HG03103 (cell line): Measurements from ENCODE around the gene ARHGAP26.

Source experiments
- ATAC-seq: cut with Tn5 transposase; IDR thresholded peaks from one replicate; pipeline ENCODE4 v1.9.1; 2021; ENCODE audit warnings: low read depth; ENCODE audit not compliant: unreplicated experiment

The ARHGAP26 gene

GRCh38 chr5:142844866-142845265 lies 74.7 kb downstream of the ARHGAP26 start:
- ATAC-seq, result no peak

- peak; percentile 35 for ATAC-seq
Measured at GRCh38 chr5:142845402-142845921, 75.3 kb downstream of the ARHGAP26 start.

GRCh38 chr5:142845954-142846398 lies 75.8 kb downstream of the ARHGAP26 start:
- ATAC-seq, result peak; percentile 65

DNA sequence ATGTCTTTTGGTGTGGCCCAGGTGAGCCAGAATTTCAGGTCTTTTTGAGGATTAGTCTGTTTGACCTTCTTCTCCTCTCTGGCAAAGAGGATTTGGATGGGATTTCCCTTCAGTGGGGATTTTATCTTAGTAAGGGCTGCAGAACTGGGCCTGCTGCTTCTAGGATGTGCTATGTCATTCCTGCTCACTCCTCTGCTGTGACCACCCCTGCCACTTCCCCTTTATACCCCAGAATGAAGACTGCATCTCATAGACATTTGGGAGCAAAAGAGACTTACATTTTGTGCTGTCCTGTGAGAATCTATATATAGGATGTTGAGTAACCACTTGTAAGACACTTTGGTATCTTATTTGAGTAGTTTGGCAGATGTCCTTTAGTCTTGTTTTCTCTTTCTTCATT lies 76.2 kb downstream of the ARHGAP26 start:
- no peak for ATAC-seq

GRCh38 chr5:142847898-142848790 lies 78.0 kb downstream of the ARHGAP26 start:
- no peak for ATAC-seq

DNA sequence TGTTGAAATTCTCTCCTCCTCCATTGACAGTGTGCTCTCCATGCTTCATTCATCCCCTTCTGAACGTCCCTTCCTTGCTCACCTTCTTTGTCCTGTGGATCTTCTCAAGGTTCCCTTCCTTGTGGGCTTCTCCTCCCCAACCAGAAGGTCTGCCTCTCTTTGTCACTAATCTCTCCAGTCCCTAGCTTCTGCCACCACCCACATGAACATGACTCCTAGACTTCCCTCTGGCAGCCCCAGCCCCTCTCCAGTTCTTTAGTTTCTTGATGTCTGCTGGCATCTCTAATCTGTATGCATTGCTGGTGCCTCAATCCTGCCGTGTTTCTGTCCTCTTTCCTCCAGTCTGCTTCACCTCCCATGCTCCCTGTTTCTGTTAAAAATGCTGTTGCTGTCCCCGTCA lies 79.3 kb downstream of the ARHGAP26 start:
- no peak for ATAC-seq

DNA sequence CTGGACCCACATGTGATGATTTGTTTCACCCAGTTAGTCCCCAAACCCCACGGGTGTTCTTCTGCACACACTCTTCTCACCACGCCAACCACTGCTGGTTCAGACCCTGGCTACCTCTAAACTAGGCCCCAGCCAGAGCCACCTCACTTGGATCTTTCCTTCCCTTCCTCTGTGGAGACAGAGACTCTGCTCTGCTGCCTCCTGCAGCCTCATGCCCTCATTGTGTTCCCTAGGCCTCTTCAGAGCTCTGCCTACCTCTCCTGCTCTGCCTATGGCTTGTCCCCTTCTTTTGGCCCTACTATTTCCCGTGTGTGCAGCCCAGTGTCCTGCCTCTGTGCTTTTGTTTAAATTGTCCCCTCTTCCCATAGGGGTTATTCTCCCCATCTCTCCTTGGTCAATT lies 79.7 kb downstream of the ARHGAP26 start:
- ATAC-seq, result no peak

GRCh38 chr5:142851731-142852130 lies 81.6 kb downstream of the ARHGAP26 start:
- no peak for ATAC-seq

- ATAC-seq, result no peak
Measured at GRCh38 chr5:142852416-142853198, 82.4 kb downstream of the ARHGAP26 start.

DNA sequence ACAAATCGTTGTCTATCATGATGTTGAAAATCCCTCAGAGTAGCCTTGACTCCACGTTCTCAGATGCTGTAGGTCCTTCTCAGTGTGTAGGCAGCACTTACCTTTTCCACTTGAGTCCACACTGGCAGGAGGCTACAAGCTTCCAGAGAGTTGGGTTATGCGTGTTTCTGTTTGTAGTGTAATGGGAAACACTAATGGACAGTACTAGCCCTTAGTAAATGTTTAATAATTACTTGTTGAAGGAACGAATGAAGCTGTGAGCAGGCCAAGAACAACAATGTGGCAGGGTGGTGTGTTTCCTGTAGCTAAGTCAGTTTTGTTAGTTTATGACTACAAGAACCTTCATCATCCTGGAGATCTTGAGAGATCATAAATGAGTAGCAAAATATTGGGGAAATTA lies 83.5 kb downstream of the ARHGAP26 start:
- no peak for ATAC-seq

- ATAC-seq, result no peak
Measured at GRCh38 chr5:142856269-142856782, 86.1 kb downstream of the ARHGAP26 start.

DNA sequence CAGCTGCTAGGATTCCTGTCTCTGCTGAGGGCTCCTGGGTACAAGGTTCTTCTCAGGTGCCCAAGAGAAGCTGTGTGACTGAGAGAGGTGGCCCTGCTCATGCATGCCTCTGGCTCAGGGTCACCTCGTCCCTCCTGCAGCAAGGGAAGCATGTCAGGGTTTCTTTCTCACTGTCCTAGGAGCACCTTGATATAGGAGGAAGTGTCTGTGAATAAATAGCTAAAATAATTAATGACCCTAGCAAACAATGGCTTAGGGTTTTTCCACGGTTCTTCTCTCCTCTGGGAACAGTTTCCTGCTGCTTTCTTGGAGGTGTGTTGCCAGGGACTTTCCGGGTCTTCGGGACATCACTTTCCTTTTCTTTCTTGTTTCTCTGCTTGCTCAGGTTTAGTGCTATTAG lies 87.2 kb downstream of the ARHGAP26 start:
- no peak for ATAC-seq

DNA sequence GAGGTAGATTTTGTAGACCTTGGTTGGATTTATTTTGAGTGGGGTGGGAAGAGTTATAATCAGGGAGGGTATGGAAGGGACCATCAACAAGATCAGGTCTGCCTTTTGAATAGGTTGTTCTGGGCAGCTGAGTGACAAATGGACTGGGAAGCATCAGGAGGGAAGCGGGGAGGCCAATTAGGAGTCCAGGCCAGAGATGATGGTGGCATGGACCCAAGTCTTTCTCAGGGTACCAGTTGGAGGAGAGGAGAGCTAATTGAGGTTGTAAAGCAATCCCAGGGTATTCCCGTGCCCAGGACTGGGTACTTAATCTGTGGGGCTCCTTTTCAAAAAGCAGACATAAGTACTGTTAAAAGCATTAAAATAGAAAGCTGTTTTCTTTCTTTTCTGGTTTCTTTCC lies 88.9 kb downstream of the ARHGAP26 start:
- no peak for ATAC-seq

DNA sequence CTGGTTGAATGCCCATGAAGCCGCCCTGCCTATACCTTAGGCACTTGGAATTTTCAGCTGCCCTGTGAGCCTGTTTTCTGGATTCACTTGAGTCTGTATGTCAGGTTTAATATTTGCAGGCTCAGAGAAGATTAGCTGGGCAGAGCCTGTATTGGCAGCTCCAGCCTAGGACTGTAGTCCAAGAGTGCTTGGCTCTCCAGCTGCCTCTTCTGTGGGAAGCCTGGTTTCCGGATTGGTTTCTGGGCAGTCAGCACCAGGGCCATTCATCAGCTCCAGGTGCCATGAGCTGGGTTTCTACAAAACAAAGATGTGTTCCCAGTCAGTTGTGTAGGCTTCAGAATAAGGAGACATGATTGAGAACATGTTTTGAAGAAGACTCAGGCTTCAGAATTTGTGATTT lies 90.1 kb downstream of the ARHGAP26 start:
- ATAC-seq, result no peak

GRCh38 chr5:142861011-142861410 lies 90.8 kb downstream of the ARHGAP26 start:
- ATAC-seq, result no peak

GRCh38 chr5:142862594-142862993 lies 92.4 kb downstream of the ARHGAP26 start:
- no peak for ATAC-seq

DNA sequence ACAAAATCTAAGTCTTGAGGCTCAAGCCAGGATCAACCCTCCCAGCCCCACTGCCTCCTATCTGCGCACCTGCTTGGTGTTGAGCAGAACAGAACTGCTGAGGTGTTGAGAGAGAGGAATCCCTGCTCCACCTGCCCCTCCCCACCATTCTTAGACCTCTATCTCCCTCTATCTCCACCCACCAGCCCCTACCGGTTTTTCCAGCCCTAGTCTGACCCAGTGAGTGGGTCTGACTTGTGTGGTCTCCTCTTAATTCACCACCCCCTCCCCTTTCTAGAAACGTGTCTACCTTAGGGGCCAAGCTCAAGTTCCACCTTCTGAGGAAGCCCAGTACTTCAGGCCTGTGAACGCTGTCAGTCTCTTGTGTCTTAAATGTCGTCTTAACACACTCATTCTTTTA lies 93.7 kb downstream of the ARHGAP26 start:
- ATAC-seq, result no peak

GRCh38 chr5:142864290-142865260 lies 94.4 kb downstream of the ARHGAP26 start:
- no peak for ATAC-seq

- ATAC-seq, result no peak
Measured at GRCh38 chr5:142865631-142866030, 95.5 kb downstream of the ARHGAP26 start.
